8988T (cell line): ENCODE measurements around the gene TCEAL6.
"Not testable (repeated sequence)": the region's sequence is repeated elsewhere in the genome, so short reads cannot be mapped to it uniquely, and the experiment has no call there.

Experiments
- DNase-seq: peaks from one replicate; pipeline ENCODE4 v3.0.0; 2011

TCEAL6 gene

GRCh38 chrX:102142274-102142673, at the start of gene TCEAL6:
TSS of gene TCEAL6 (minus strand) at chrX:102142481.
- not testable (repeated sequence) for DNase-seq

GRCh38 chrX:102185967-102186720, 43.9 kb upstream of the TCEAL6 start:
- DNase-seq, result no peak

- DNase-seq, result no peak
Observed at GRCh38 chrX:102155806-102156179, 13.5 kb upstream of the TCEAL6 start, which contains the start of gene BEX5. TSS of gene BEX5 (minus strand) at chrX:102155977. CDS start at chrX:102154265, 1,712 bp downstream.

- no peak for DNase-seq
Observed at GRCh38 chrX:102154900-102155805, 12.9 kb upstream of the TCEAL6 start.

- no peak for DNase-seq
Observed at GRCh38 chrX:102154218-102154860, 12.1 kb upstream of the TCEAL6 start.

- not testable (repeated sequence) for DNase-seq
Observed at GRCh38 chrX:102141631-102142030, 650 bp downstream of the TCEAL6 start.

GRCh38 chrX:102140876-102141275, 1.4 kb downstream of the TCEAL6 start:
- not testable (repeated sequence) for DNase-seq

- no peak for DNase-seq
Observed at GRCh38 chrX:102138064-102138463, 4.2 kb downstream of the TCEAL6 start.

GRCh38 chrX:102129473-102129872, 12.8 kb downstream of the TCEAL6 start:
- DNase-seq, result no peak

GRCh38 chrX:102126863-102127262, 15.4 kb downstream of the TCEAL6 start:
- DNase-seq, result no peak

- not testable (repeated sequence) for DNase-seq
Observed at GRCh38 chrX:102126080-102126818, 16.0 kb downstream of the TCEAL6 start.

GRCh38 chrX:102125436-102125835, 16.8 kb downstream of the TCEAL6 start, which contains the start of gene TCEAL2:
TSS of gene TCEAL2 (plus strand) at chrX:102125679. CDS start at chrX:102126831, 1,152 bp downstream.
- not testable (repeated sequence) for DNase-seq

GRCh38 chrX:102125014-102125413, 17.3 kb downstream of the TCEAL6 start:
- DNase-seq, result not testable (repeated sequence)

- DNase-seq, result no peak
Observed at GRCh38 chrX:102115748-102116147, 26.5 kb downstream of the TCEAL6 start.

- DNase-seq, result no peak
Observed at GRCh38 chrX:102113367-102113766, 28.9 kb downstream of the TCEAL6 start.
